Measurements from ENCODE around the gene EBLN1. TPM values are rescaled to one million over a fixed set of nuclear protein-coding genes. Genes with fewer than 3 reads are reported as not detected.

EBLN1 gene
- total and polyA plus RNA-seq, 2 of the 13 experiments (the other 11 are each of a cell fraction or from before 2014, with no cell fraction given): not detected

DNA sequence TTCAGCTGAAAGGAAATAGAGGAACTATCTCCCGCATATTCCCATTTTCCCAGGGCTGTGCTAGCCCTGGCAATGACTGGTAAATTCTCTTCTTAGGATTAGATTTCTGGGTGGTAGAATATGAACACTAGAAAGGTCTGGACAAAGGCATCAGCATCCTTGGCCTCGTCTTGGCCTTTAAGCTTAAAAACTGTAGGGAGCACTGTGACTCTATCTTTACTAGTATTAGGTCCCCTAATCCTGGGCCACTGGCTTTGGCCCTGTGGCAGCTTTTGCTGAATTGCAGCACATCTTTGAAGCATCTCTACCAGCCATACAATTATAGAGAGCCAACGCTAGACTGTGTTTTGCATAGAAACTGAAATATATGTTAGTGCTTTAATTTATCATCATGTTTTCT, 41.5 kb upstream of the EBLN1 start:
- intact Hi-C loops (cut with micrococcal nuclease; ENCODE audit: unreplicated experiment): no loop called here
- H3K9ac ChIP-seq (ENCODE audit: insufficient read depth, low read depth, low read length): no peak overlapping the region
- no peak overlapping the region for H2AFZ ChIP-seq (ENCODE audit: low read length)
- ATAC-seq (no peak), DNase-seq (ENCODE audit: low spot score) (no peak), FAIRE-seq (no peak)
- TF ChIP-seq ZNF569 (CRISPR knock-in tag; IDR thresholded peaks at IDR 0.05; ENCODE audit: borderline replicate concordance): no peak
- TF ChIP-seq CBX1 (IDR thresholded peaks at IDR 0.05; ENCODE audit: low read depth): no peak
- TF ChIP-seq ZNF598 (CRISPR knock-in tag; IDR thresholded peaks at IDR 0.05; ENCODE audit: borderline replicate concordance): no peak
- peak; percentile 27 for TF ChIP-seq STAG1 (CRISPR knock-in tag; IDR thresholded peaks at IDR 0.05)
- no TSS peak for BruUV-seq (replicated peaks)
- H3K27ac ChIP-seq (ENCODE audit: extremely low read length, insufficient read depth, low read length): no peak overlapping the region
- no peak overlapping the region for H3K4me3 ChIP-seq (replicated peaks in 1 of 3; ENCODE audit: insufficient read depth in 1 of 3, low read depth in 2 of 3, low read length in 3 of 3)
- CTCF ChIA-PET (ENCODE audit: low intra/inter-chr PET ratio, low total read pairs): no interaction called here
- no peaks in the 10 kb centered on the region for H3K79me2 ChIP-seq (ENCODE audit: insufficient read depth, low read length)
- H3K4me2 ChIP-seq (ENCODE audit: low read depth, low read length): no peak overlapping the region
- 41% methylated on average over 3 of the region's 3 CpGs for WGBS (ENCODE audit: low lambda C conversion rate)
- no peaks in the 10 kb centered on the region for H4K20me1 ChIP-seq (ENCODE audit: insufficient read depth, low read length)
- POLR2A ChIA-PET: no interaction called here
- peaks cover 2 to 14% of the 10 kb centered on the region in 2 experiments; a peak in 4 of 5 replicates for H3K27me3 ChIP-seq (ENCODE audit: control insufficient read depth in 1 of 2, insufficient read depth in 2 of 2, low read length in 2 of 2)
- H3K9me3 ChIP-seq (ENCODE audit: low read length): no peaks in the 10 kb centered on the region
- in situ Hi-C loops (cut with HindIII; ENCODE audit: extremely low pct_ligation_motif_present, low pct_unique_long_range_greater_than_20kb): no loop called here
- H3K4me1 ChIP-seq (ENCODE audit: insufficient read depth, low read length): no peaks in the 10 kb centered on the region
- H3K36me3 ChIP-seq (replicated peaks in 1 of 2; ENCODE audit: control insufficient read depth in 1 of 2, insufficient read depth in 2 of 2, low read length in 2 of 2): no peaks in the 10 kb centered on the region

DNA sequence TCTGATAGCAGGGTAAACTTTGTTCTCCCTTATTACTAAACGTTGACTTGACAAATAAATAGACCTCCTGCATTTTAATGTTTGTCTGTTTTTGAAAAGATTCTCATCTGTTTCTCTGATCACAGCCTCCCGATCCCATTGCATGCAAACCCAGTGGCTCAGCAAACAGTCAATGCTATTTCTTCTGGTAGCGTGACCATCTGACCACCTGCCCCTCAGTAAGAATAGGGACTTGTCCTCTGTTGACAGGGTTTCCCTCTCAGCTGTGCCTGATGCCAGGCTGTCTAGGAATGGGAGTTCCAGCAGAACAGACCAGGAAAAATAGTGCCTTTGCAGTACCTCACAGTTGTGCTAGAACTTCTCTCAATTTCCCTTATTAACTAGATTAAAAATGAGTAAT, 40.7 kb upstream of the EBLN1 start:
- Histone ChIP-seq H3K27me3 (ENCODE audit: control insufficient read depth in 1 of 2, insufficient read depth in 2 of 2, low read length in 2 of 2) (peaks cover 0 to 16% of the 10 kb centered on the region in 2 experiments; a peak in 4 of 5 replicates), H3K4me2 (ENCODE audit: low read depth, low read length) (no peak overlapping the region), H3K79me2 (ENCODE audit: insufficient read depth, low read length) (no peaks in the 10 kb centered on the region), H3K4me1 (ENCODE audit: insufficient read depth, low read length) (no peaks in the 10 kb centered on the region), H3K27ac (ENCODE audit: extremely low read length, insufficient read depth, low read length) (no peak overlapping the region), H3K9ac (ENCODE audit: insufficient read depth, low read depth, low read length) (no peak overlapping the region), H2AFZ (ENCODE audit: low read length) (no peak overlapping the region), H4K20me1 (ENCODE audit: insufficient read depth, low read length) (no peaks in the 10 kb centered on the region), H3K4me3 (replicated peaks in 1 of 3; ENCODE audit: insufficient read depth in 1 of 3, low read depth in 2 of 3, low read length in 3 of 3) (no peak overlapping the region), H3K9me3 (ENCODE audit: low read length) (no peaks in the 10 kb centered on the region), H3K36me3 (replicated peaks in 1 of 2; ENCODE audit: control insufficient read depth in 1 of 2, insufficient read depth in 2 of 2, low read length in 2 of 2) (no peaks in the 10 kb centered on the region)
- BruUV-seq (replicated peaks): no TSS peak
- DNase-seq (ENCODE audit: low spot score) (no peak), FAIRE-seq (no peak), ATAC-seq (no peak)
- WGBS (ENCODE audit: low lambda C conversion rate): 8% methylated on average over 3 of the region's 3 CpGs
- intact Hi-C loops (cut with micrococcal nuclease; ENCODE audit: unreplicated experiment): no loop called here
- POLR2A ChIA-PET: no interaction called here
- in situ Hi-C loops (cut with HindIII; ENCODE audit: extremely low pct_ligation_motif_present, low pct_unique_long_range_greater_than_20kb): no loop called here
- no peak for TF ChIP-seq KAT2B (IDR thresholded peaks at IDR 0.05; ENCODE audit: borderline replicate concordance, low read depth, low read length)
- CTCF ChIA-PET (ENCODE audit: low intra/inter-chr PET ratio, low total read pairs): no interaction called here
